ENCODE results near the gene SAMMSON.

The SAMMSON gene

DNA sequence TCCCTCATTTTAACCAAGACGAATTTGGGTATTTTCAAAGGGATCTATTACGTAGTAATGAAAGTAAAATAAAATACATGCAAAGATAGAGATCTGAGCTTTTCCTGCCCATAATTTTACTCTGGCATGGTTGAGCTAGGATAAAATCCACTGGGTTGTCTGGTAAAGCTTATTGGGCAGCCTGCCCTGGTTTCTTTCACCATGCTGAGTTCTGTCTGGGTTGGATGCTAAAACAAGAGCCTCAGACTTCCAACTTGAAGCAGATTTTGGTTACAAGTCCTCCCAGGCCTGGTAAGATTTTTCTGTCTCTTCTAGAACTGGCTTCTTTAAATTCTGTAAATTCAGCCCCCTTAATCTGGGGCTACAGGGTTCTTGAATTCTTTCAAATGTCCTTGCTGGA lies 86.8 kb downstream of the SAMMSON start:
- DNase-seq (ENCODE audit: low spot score), result no peak

GRCh38 chr3:70090322-70090913 lies 90.9 kb downstream of the SAMMSON start:
- no peak overlapping the region for H4K91ac ChIP-seq (ENCODE audit: low read depth, low read length, poor library complexity)
- no peak overlapping the region for H2BK120ac ChIP-seq (ENCODE audit: low read depth, low read length)
- H2BK5ac ChIP-seq (ENCODE audit: low read length), result no peak overlapping the region
- H3K4ac ChIP-seq (ENCODE audit: low read length), result no peak overlapping the region
- no peak overlapping the region for H3K14ac ChIP-seq (ENCODE audit: low read length)
- no peaks in the 10 kb centered on the region for H3K79me1 ChIP-seq (ENCODE audit: low read depth, low read length)
- H3K36me3 ChIP-seq (replicated peaks in 1 of 2; ENCODE audit: control insufficient read depth in 2 of 2, insufficient read depth in 2 of 2, low read length in 2 of 2), result no peaks in the 10 kb centered on the region
- no peak overlapping the region for H3K9ac ChIP-seq (ENCODE audit: low read depth, low read length, poor library complexity)
- no peak overlapping the region for H3K4me2 ChIP-seq (ENCODE audit: insufficient read depth, low read length, poor library complexity, severe bottlenecking)
- H4K8ac ChIP-seq (ENCODE audit: low read depth, low read length), result no peak overlapping the region
- no peak for DNase-seq (ENCODE audit: low spot score)
- H3K27me3 ChIP-seq (ENCODE audit: control insufficient read depth in 3 of 3, insufficient read depth in 3 of 3, low read depth in 1 of 3, low read length in 3 of 3), result no peaks in the 10 kb centered on the region
- no peak overlapping the region for H2BK15ac ChIP-seq (ENCODE audit: low read length)
- H3K27ac ChIP-seq (replicated peaks; ENCODE audit: low read length), result no peak overlapping the region
- no peaks in the 10 kb centered on the region for H3K4me1 ChIP-seq (ENCODE audit: control insufficient read depth in 2 of 2, insufficient read depth in 1 of 2, low read depth in 1 of 2, low read length in 2 of 2)
- H3K18ac ChIP-seq (ENCODE audit: low read length), result no peak overlapping the region
- no peak overlapping the region for H3K4me3 ChIP-seq (ENCODE audit: low read length in 2 of 2)
- H2BK12ac ChIP-seq (ENCODE audit: low read length), result no peak overlapping the region
- no peak overlapping the region for H2AK5ac ChIP-seq (ENCODE audit: low read depth, low read length)
- no peak overlapping the region for H2AFZ ChIP-seq (ENCODE audit: low read length)
- H3K9me3 ChIP-seq (replicated peaks in 1 of 2; ENCODE audit: control insufficient read depth in 2 of 2, insufficient read depth in 1 of 2, low read depth in 1 of 2, low read length in 2 of 2), result no peaks in the 10 kb centered on the region
- no peak overlapping the region for H3K23ac ChIP-seq (ENCODE audit: low read depth, low read length, poor library complexity)
- WGBS, 2 donors (ENCODE audit: extremely low coverage in 2 of 2, insufficient read length in 2 of 2, insufficient replicate concordance in 1 of 2), result no CpG with 5 or more reads among the region's 3 CpGs

More for the DNA sequence above, 86.8 kb downstream of the SAMMSON start:
- Histone ChIP-seq H2BK12ac (ENCODE audit: low read length) (no peak overlapping the region), H2BK120ac (ENCODE audit: low read depth, low read length) (no peak overlapping the region), H3K4me3 (ENCODE audit: low read length in 2 of 2) (no peak overlapping the region), H2BK15ac (ENCODE audit: low read length) (no peak overlapping the region), H3K23ac (ENCODE audit: low read depth, low read length, poor library complexity) (no peak overlapping the region), H3K79me1 (ENCODE audit: low read depth, low read length) (no peaks in the 10 kb centered on the region), H2BK5ac (ENCODE audit: low read length) (no peak overlapping the region), H2AFZ (ENCODE audit: low read length) (no peak overlapping the region), H4K91ac (ENCODE audit: low read depth, low read length, poor library complexity) (no peak overlapping the region), H3K14ac (ENCODE audit: low read length) (no peak overlapping the region), H2AK5ac (ENCODE audit: low read depth, low read length) (no peak overlapping the region), H3K36me3 (replicated peaks in 1 of 2; ENCODE audit: control insufficient read depth in 2 of 2, insufficient read depth in 2 of 2, low read length in 2 of 2) (no peaks in the 10 kb centered on the region), H3K4me1 (ENCODE audit: control insufficient read depth in 2 of 2, insufficient read depth in 1 of 2, low read depth in 1 of 2, low read length in 2 of 2) (no peaks in the 10 kb centered on the region), H3K9ac (ENCODE audit: low read depth, low read length, poor library complexity) (no peak overlapping the region), H3K27me3 (ENCODE audit: control insufficient read depth in 3 of 3, insufficient read depth in 3 of 3, low read depth in 1 of 3, low read length in 3 of 3) (no peaks in the 10 kb centered on the region), H3K27ac (replicated peaks; ENCODE audit: low read length) (no peak overlapping the region), H3K18ac (ENCODE audit: low read length) (no peak overlapping the region), H4K8ac (ENCODE audit: low read depth, low read length) (no peak overlapping the region), H3K9me3 (replicated peaks in 1 of 2; ENCODE audit: control insufficient read depth in 2 of 2, insufficient read depth in 1 of 2, low read depth in 1 of 2, low read length in 2 of 2) (no peaks in the 10 kb centered on the region), H3K4ac (ENCODE audit: low read length) (no peak overlapping the region), H3K4me2 (ENCODE audit: insufficient read depth, low read length, poor library complexity, severe bottlenecking) (no peak overlapping the region)
- WGBS, 2 donors (ENCODE audit: extremely low coverage in 2 of 2, insufficient read length in 2 of 2, insufficient replicate concordance in 1 of 2), result no CpG with 5 or more reads among the region's 2 CpGs

GRCh38 chr3:70094197-70094596 lies 94.7 kb downstream of the SAMMSON start:
- no CpG with 5 or more reads among the region's 3 CpGs for WGBS, 2 donors (ENCODE audit: extremely low coverage in 2 of 2, insufficient read length in 2 of 2, insufficient replicate concordance in 1 of 2)
- Histone ChIP-seq H3K4me2 (ENCODE audit: insufficient read depth, low read length, poor library complexity, severe bottlenecking) (no peak overlapping the region), H4K91ac (ENCODE audit: low read depth, low read length, poor library complexity) (no peak overlapping the region), H2BK12ac (ENCODE audit: low read length) (no peak overlapping the region), H4K8ac (ENCODE audit: low read depth, low read length) (no peak overlapping the region), H3K27ac (replicated peaks; ENCODE audit: low read length) (no peak overlapping the region), H2BK5ac (ENCODE audit: low read length) (no peak overlapping the region), H3K4ac (ENCODE audit: low read length) (no peak overlapping the region), H3K9me3 (replicated peaks in 1 of 2; ENCODE audit: control insufficient read depth in 2 of 2, insufficient read depth in 1 of 2, low read depth in 1 of 2, low read length in 2 of 2) (no peaks in the 10 kb centered on the region), H3K9ac (ENCODE audit: low read depth, low read length, poor library complexity) (no peak overlapping the region), H3K27me3 (ENCODE audit: control insufficient read depth in 3 of 3, insufficient read depth in 3 of 3, low read depth in 1 of 3, low read length in 3 of 3) (no peaks in the 10 kb centered on the region), H3K23ac (ENCODE audit: low read depth, low read length, poor library complexity) (no peak overlapping the region), H3K79me1 (ENCODE audit: low read depth, low read length) (no peaks in the 10 kb centered on the region), H3K4me1 (ENCODE audit: control insufficient read depth in 2 of 2, insufficient read depth in 1 of 2, low read depth in 1 of 2, low read length in 2 of 2) (no peaks in the 10 kb centered on the region), H2BK15ac (ENCODE audit: low read length) (no peak overlapping the region), H3K4me3 (ENCODE audit: low read length in 2 of 2) (no peak overlapping the region), H3K36me3 (replicated peaks in 1 of 2; ENCODE audit: control insufficient read depth in 2 of 2, insufficient read depth in 2 of 2, low read length in 2 of 2) (no peaks in the 10 kb centered on the region), H3K14ac (ENCODE audit: low read length) (no peak overlapping the region), H2BK120ac (ENCODE audit: low read depth, low read length) (no peak overlapping the region), H3K18ac (ENCODE audit: low read length) (no peak overlapping the region), H2AFZ (ENCODE audit: low read length) (no peak overlapping the region), H2AK5ac (ENCODE audit: low read depth, low read length) (no peak overlapping the region)
- DNase-seq (ENCODE audit: low spot score), result no peak

DNA sequence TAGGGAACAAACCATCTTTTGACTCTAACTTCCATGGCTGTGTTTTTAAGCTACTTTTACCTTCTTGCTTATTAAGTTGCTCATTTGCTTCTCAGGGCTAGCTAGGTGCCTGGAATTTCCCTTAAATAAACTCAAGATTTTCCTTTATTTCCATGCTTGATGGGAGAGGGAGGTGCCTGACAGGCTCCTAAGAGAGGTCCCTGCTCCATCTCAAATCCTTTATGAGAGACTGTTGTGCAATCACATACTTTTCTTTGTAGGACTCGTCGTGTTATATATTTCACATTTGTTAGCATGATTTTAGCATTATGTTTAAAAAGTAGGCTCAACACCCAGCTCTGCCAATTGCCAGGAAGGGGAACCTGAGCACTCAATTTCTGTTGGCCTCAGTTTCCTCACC lies 95.7 kb downstream of the SAMMSON start:
- Histone ChIP-seq H3K27me3 (ENCODE audit: control insufficient read depth in 3 of 3, insufficient read depth in 3 of 3, low read depth in 1 of 3, low read length in 3 of 3) (no peaks in the 10 kb centered on the region), H3K36me3 (replicated peaks in 1 of 2; ENCODE audit: control insufficient read depth in 2 of 2, insufficient read depth in 2 of 2, low read length in 2 of 2) (no peaks in the 10 kb centered on the region), H3K4ac (ENCODE audit: low read length) (no peak overlapping the region), H3K9me3 (replicated peaks in 1 of 2; ENCODE audit: control insufficient read depth in 2 of 2, insufficient read depth in 1 of 2, low read depth in 1 of 2, low read length in 2 of 2) (no peaks in the 10 kb centered on the region), H3K79me1 (ENCODE audit: low read depth, low read length) (no peaks in the 10 kb centered on the region), H3K4me1 (ENCODE audit: control insufficient read depth in 2 of 2, insufficient read depth in 1 of 2, low read depth in 1 of 2, low read length in 2 of 2) (no peaks in the 10 kb centered on the region), H2BK12ac (ENCODE audit: low read length) (no peak overlapping the region), H3K14ac (ENCODE audit: low read length) (no peak overlapping the region), H4K8ac (ENCODE audit: low read depth, low read length) (no peak overlapping the region), H3K27ac (replicated peaks; ENCODE audit: low read length) (no peak overlapping the region), H2BK120ac (ENCODE audit: low read depth, low read length) (no peak overlapping the region), H3K23ac (ENCODE audit: low read depth, low read length, poor library complexity) (no peak overlapping the region), H3K4me2 (ENCODE audit: insufficient read depth, low read length, poor library complexity, severe bottlenecking) (no peak overlapping the region), H2AK5ac (ENCODE audit: low read depth, low read length) (no peak overlapping the region), H3K9ac (ENCODE audit: low read depth, low read length, poor library complexity) (no peak overlapping the region), H2AFZ (ENCODE audit: low read length) (no peak overlapping the region), H3K18ac (ENCODE audit: low read length) (no peak overlapping the region), H4K91ac (ENCODE audit: low read depth, low read length, poor library complexity) (no peak overlapping the region), H2BK5ac (ENCODE audit: low read length) (no peak overlapping the region), H3K4me3 (ENCODE audit: low read length in 2 of 2) (no peak overlapping the region), H2BK15ac (ENCODE audit: low read length) (no peak overlapping the region)
- DNase-seq (ENCODE audit: low spot score), result no peak
- no CpG with 5 or more reads among the region's 2 CpGs for WGBS, 2 donors (ENCODE audit: extremely low coverage in 2 of 2, insufficient read length in 2 of 2, insufficient replicate concordance in 1 of 2)
